Cerebellar nuclear complex (tissue), 1 donor: Measurements from ENCODE around the gene HSD11B2.
"Not testable (repeated sequence)": the region's sequence is repeated elsewhere in the genome, so short reads cannot be mapped to it uniquely, and the experiment has no call there.

Source experiments
- DNase-seq, 2 experiments: peaks; one replicate each; lab custom pipeline; 2025; lab: John Stamatoyannopoulos, UW

HSD11B2 gene

GRCh38 chr16:67415421-67415820 is 15.5 kb upstream of the HSD11B2 start:
- not testable (repeated sequence) for DNase-seq

GRCh38 chr16:67415872-67416793 is 14.8 kb upstream of the HSD11B2 start, which contains the start of gene ZDHHC1:
ZDHHC1 (minus strand) TSS chr16:67416477; CDS start chr16:67407775, 8,702 bp downstream.
- DNase-seq = no peak

- DNase-seq = no peak
These were observed 13.4 kb upstream of the HSD11B2 start for GRCh38 chr16:67417333-67418061.

- DNase-seq = no peak
These were observed 11.4 kb upstream of the HSD11B2 start for GRCh38 chr16:67419502-67419901.

- no peak for DNase-seq
These were observed 11.0 kb upstream of the HSD11B2 start for GRCh38 chr16:67419931-67420330.

- DNase-seq = no peak
These were observed 9.9 kb upstream of the HSD11B2 start for GRCh38 chr16:67421030-67421429.

- no peak for DNase-seq
These were observed 7.9 kb upstream of the HSD11B2 start for GRCh38 chr16:67423015-67423414.

GRCh38 chr16:67423611-67424260 is 7.2 kb upstream of the HSD11B2 start:
- no peak for DNase-seq

GRCh38 chr16:67424261-67424615 is 6.7 kb upstream of the HSD11B2 start:
- no peak for DNase-seq

- no peak for DNase-seq
These were observed 5.9 kb upstream of the HSD11B2 start for GRCh38 chr16:67425061-67425460.

- no peak for DNase-seq
These were observed 5.3 kb upstream of the HSD11B2 start for GRCh38 chr16:67425580-67425979.

- no peak for DNase-seq
These were observed 4.9 kb upstream of the HSD11B2 start for GRCh38 chr16:67426022-67426421.

GRCh38 chr16:67426950-67427349 is 4.0 kb upstream of the HSD11B2 start:
- no peak for DNase-seq

- peak in 1 of 2 experiments; percentile 28 for DNase-seq
These were observed 2.7 kb upstream of the HSD11B2 start for GRCh38 chr16:67428146-67428731.

GRCh38 chr16:67429053-67429798 is 1.7 kb upstream of the HSD11B2 start:
- DNase-seq = no peak

GRCh38 chr16:67429799-67430503 is 970 bp upstream of the HSD11B2 start:
- DNase-seq = no peak

GRCh38 chr16:67430504-67430976 is 381 bp upstream of the HSD11B2 start:
- no peak for DNase-seq

- DNase-seq = no peak
These were observed 1.0 kb downstream of the HSD11B2 start for GRCh38 chr16:67431775-67432505.

- no peak for DNase-seq
These were observed 1.6 kb downstream of the HSD11B2 start for GRCh38 chr16:67432506-67432890.

- no peak for DNase-seq
These were observed 2.3 kb downstream of the HSD11B2 start for GRCh38 chr16:67433131-67433719.
